CD14-positive monocyte (primary cell): ENCODE measurements around the gene CHPF. TPM values are rescaled to one million over a fixed set of nuclear protein-coding genes. Genes with fewer than 3 reads are reported as not detected.

Experiments
- DNase-seq, 3 donors: peaks; one replicate each; pipeline ENCODE4 v3.0.0-alpha.2; 2011 to 2022
- H2AFZ ChIP-seq: 2 replicates; pipeline ENCODE4 v1.6.0; 2012; ENCODE audit warnings: mild to moderate bottlenecking, low read depth, low read length, inconsistent platforms; ENCODE audit not compliant: insufficient read depth, poor library complexity, severe bottlenecking
- H3K27ac ChIP-seq, 2 donors: 1 replicate in 1 of 2; 2 replicates in 1 of 2; pipeline ENCODE4 v1.5.1; 2012 to 2013; ENCODE audit warnings: low read length in 2 of 2, control low read depth in 1 of 2, inconsistent platforms in 1 of 2, low read depth in 1 of 2, mild to moderate bottlenecking in 1 of 2
- H3K27me3 ChIP-seq, 2 donors: one replicate each; pipeline versions ENCODE4 v1.6.0 to v1.6.1; 2011 to 2013; ENCODE audit warnings: low read length in 2 of 2; ENCODE audit not compliant: control insufficient read depth in 2 of 2, insufficient read depth in 2 of 2
- H3K36me3 ChIP-seq, 2 donors: replicated peaks in 1 of 2; 1 replicate in 1 of 2; 2 replicates in 1 of 2; pipeline versions ENCODE4 v1.5.1 to v1.6.1; 2012 to 2013; ENCODE audit warnings: low read length in 2 of 2, control low read depth in 1 of 2, inconsistent platforms in 1 of 2, mild to moderate bottlenecking in 1 of 2; ENCODE audit not compliant: insufficient read depth in 2 of 2, control insufficient read depth in 1 of 2
- H3K4me1 ChIP-seq, 2 donors: 1 replicate in 1 of 2; 2 replicates in 1 of 2; pipeline versions ENCODE4 v1.5.1 to v1.6.1; 2012 to 2013; ENCODE audit warnings: low read length in 2 of 2, control low read depth in 1 of 2, inconsistent platforms in 1 of 2, mild to moderate bottlenecking in 1 of 2, moderate library complexity in 1 of 2; ENCODE audit not compliant: insufficient read depth in 2 of 2, control insufficient read depth in 1 of 2
- H3K4me2 ChIP-seq: replicated peaks from 2 replicates; pipeline ENCODE3; 2012; ENCODE audit warnings: low read length, moderate library complexity, mild to moderate bottlenecking; ENCODE audit not compliant: poor library complexity, severe bottlenecking; ENCODE audit errors: extremely low read depth
- H3K4me3 ChIP-seq, 3 experiments: fragments of 200-600 bp in 1 of 3; sonication (generic) in 1 of 3; replicated peaks in 1 of 3; 1 replicate in 2 of 3; 2 replicates in 1 of 3; pipeline ENCODE4 v1.5.1; 2011 to 2013; ENCODE audit warnings: low read length in 3 of 3, mild to moderate bottlenecking in 3 of 3, control low read depth in 2 of 3, low read depth in 2 of 3, inconsistent platforms in 1 of 3, moderate library complexity in 1 of 3
- H3K79me2 ChIP-seq: 2 replicates; pipeline ENCODE4 v1.6.0; 2012; ENCODE audit warnings: mild to moderate bottlenecking, control low read depth, inconsistent platforms, low read length, moderate library complexity; ENCODE audit not compliant: insufficient read depth
- H3K9ac ChIP-seq: 2 replicates; pipeline ENCODE4 v1.6.0; 2017; ENCODE audit warnings: low read length, mild to moderate bottlenecking; ENCODE audit not compliant: insufficient read depth, poor library complexity, severe bottlenecking
- H3K9me3 ChIP-seq, 2 donors: replicated peaks in 1 of 2; 1 replicate in 1 of 2; 2 replicates in 1 of 2; pipeline versions ENCODE4 v1.5.1 to v1.6.1; 2012 to 2013; ENCODE audit warnings: low read length in 2 of 2, control low read depth in 1 of 2; ENCODE audit not compliant: control insufficient read depth in 1 of 2, insufficient read depth in 1 of 2
- H4K20me1 ChIP-seq: 2 replicates; pipeline ENCODE4 v1.6.0; 2012; ENCODE audit warnings: mild to moderate bottlenecking, low read length, control low read depth, moderate library complexity; ENCODE audit not compliant: insufficient read depth
- H3K27ac Mint-ChIP-seq, 7 donors: one replicate each; pipeline ENCODE4 v1.8.0; 2020; ENCODE audit warnings: mild to moderate bottlenecking in 7 of 7, mixed read lengths in 7 of 7, moderate library complexity in 6 of 7, inconsistent platforms in 2 of 7
- H3K27me3 Mint-ChIP-seq, 3 donors: one replicate each; pipeline ENCODE4 v1.8.0; 2021 to 2022; ENCODE audit warnings: low read depth in 3 of 3, mild to moderate bottlenecking in 3 of 3, mixed read lengths in 3 of 3, moderate library complexity in 3 of 3, inconsistent platforms in 1 of 3
- H3K36me3 Mint-ChIP-seq, 2 donors: one replicate each; pipeline ENCODE4 v1.8.0; 2020; ENCODE audit warnings: mixed read lengths in 2 of 2, inconsistent platforms in 1 of 2, mild to moderate bottlenecking in 1 of 2
- H3K4me1 Mint-ChIP-seq: one replicate; pipeline ENCODE4 v1.8.0; 2020; ENCODE audit warnings: mild to moderate bottlenecking, mixed read lengths
- H3K4me3 Mint-ChIP-seq, 2 donors: one replicate each; pipeline ENCODE4 v1.8.0; 2020; ENCODE audit warnings: mild to moderate bottlenecking in 2 of 2, mixed read lengths in 2 of 2, moderate library complexity in 1 of 2
- H3K9me3 Mint-ChIP-seq, 7 donors: one replicate each; pipeline ENCODE4 v1.8.0; 2020 to 2022; ENCODE audit warnings: mixed read lengths in 7 of 7, mild to moderate bottlenecking in 6 of 7, moderate library complexity in 6 of 7, inconsistent platforms in 2 of 7
- WGBS: methylation state at CpG from one replicate; pipeline ENCODE4 v1.1.5; 2013; ENCODE audit warnings: missing lambda C conversion rate; ENCODE audit not compliant: insufficient coverage; 5-methylcytosine and 5-hydroxymethylcytosine counted together
- intact Hi-C, 2 donors: fragments of 100-400 bp; cut with micrococcal nuclease; formaldehyde crosslinking; loops; one replicate each; pipeline versions ENCODE4 v1.15.0 to v1.15.1; 2023
- polyA plus RNA-seq, 3 donors: library from polyadenylated mRNA; depleted of rRNA in 1 of 3; unstranded in 2 of 3; stranded (reverse) in 1 of 3; fragments of 300-500 nt in 2 of 3; fragments of >200 nt in 1 of 3; fragmentation: Illumina TruSeq in 2 of 3; gene quantifications; 1 replicate in 2 of 3; 2 replicates in 1 of 3; pipeline ENCODE4 v1.2.3, GENCODE V29; 2012 to 2021
- TF ChIP-seq, protein P1 (sequence below): fragments of 200-600 bp; IDR thresholded peaks from one replicate; pipeline ENCODE4 v1.8.0; 2022; ENCODE audit warnings: antibody characterized with exemption, mild to moderate bottlenecking

CHPF gene
- polyA plus RNA-seq, 3 donors = 0.09 to 0.32 (median 0.09) TPM

GRCh38 chr2:219567791-219568361, 24.3 kb upstream of the CHPF start:
- no peaks in the 10 kb centered on the region for H3K9me3 ChIP-seq
- no peak overlapping the region for H3K4me3 ChIP-seq
- Mint-ChIP-seq H3K27me3 (peaks cover 30 to 44% (median 43%) of the 10 kb centered on the region in 3 donors), H3K4me3 (no peak overlapping the region), H3K27ac (no peak overlapping the region), H3K4me1 (peaks cover 4% of the 10 kb centered on the region), H3K36me3 (peaks cover 0 to 7% of the 10 kb centered on the region in 2 donors), H3K9me3 (peaks cover 0 to 7% (median 0%) of the 10 kb centered on the region in 7 donors)
- TF ChIP-seq, protein P1, sequence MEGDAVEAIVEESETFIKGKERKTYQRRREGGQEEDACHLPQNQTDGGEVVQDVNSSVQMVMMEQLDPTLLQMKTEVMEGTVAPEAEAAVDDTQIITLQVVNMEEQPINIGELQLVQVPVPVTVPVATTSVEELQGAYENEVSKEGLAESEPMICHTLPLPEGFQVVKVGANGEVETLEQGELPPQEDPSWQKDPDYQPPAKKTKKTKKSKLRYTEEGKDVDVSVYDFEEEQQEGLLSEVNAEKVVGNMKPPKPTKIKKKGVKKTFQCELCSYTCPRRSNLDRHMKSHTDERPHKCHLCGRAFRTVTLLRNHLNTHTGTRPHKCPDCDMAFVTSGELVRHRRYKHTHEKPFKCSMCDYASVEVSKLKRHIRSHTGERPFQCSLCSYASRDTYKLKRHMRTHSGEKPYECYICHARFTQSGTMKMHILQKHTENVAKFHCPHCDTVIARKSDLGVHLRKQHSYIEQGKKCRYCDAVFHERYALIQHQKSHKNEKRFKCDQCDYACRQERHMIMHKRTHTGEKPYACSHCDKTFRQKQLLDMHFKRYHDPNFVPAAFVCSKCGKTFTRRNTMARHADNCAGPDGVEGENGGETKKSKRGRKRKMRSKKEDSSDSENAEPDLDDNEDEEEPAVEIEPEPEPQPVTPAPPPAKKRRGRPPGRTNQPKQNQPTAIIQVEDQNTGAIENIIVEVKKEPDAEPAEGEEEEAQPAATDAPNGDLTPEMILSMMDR = no peak
- no peaks in the 10 kb centered on the region for H3K36me3 ChIP-seq
- intact Hi-C loops = no loop called here
- peaks cover 0 to 15% of the 10 kb centered on the region in 2 donors for H3K4me1 ChIP-seq
- H2AFZ ChIP-seq = no peak overlapping the region
- H4K20me1 ChIP-seq = no peaks in the 10 kb centered on the region
- no peak for DNase-seq
- H3K9ac ChIP-seq = no peak overlapping the region
- H3K27me3 ChIP-seq = peaks cover 23 to 38% of the 10 kb centered on the region in 2 donors
- no peak overlapping the region for H3K27ac ChIP-seq
- no peaks in the 10 kb centered on the region for H3K79me2 ChIP-seq
- no peak overlapping the region for H3K4me2 ChIP-seq
- 95% methylated on average over 34 of the region's 35 CpGs for WGBS

DNA sequence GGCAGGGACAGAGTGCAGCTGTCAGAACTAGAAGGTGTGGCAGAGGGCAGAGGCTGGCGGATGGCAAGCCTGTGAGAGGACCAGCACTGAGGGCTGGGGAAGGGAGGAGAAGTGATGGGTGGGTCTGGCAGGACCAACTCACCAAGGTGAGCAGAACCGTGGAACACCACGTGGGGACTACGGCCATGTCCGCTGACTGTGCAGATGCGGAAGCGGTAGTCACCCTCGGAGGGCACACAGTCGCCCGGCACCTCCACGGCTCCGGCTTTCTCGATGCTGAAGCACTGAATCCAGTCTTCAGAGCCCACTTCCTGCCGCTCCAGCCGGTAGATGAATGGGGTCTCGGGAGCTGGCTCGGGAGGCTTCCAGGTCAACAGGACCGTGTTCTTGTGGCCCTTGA, 23.5 kb upstream of the CHPF start:
- Mint-ChIP-seq H3K36me3 (peaks cover 0 to 7% of the 10 kb centered on the region in 2 donors), H3K9me3 (peaks cover 0 to 7% (median 0%) of the 10 kb centered on the region in 7 donors), H3K27ac (no peak overlapping the region), H3K4me3 (no peak overlapping the region), H3K4me1 (peaks cover 4% of the 10 kb centered on the region), H3K27me3 (peaks cover 24 to 38% (median 37%) of the 10 kb centered on the region in 3 donors)
- Histone ChIP-seq H3K4me3 (no peak overlapping the region), H3K4me1 (peaks cover 0 to 15% of the 10 kb centered on the region in 2 donors), H3K9ac (no peak overlapping the region), H2AFZ (no peak overlapping the region), H3K4me2 (no peak overlapping the region), H3K9me3 (no peaks in the 10 kb centered on the region), H3K79me2 (no peaks in the 10 kb centered on the region), H4K20me1 (no peaks in the 10 kb centered on the region), H3K27me3 (peaks cover 20 to 30% of the 10 kb centered on the region in 2 donors), H3K27ac (no peak overlapping the region), H3K36me3 (no peaks in the 10 kb centered on the region)
- no peak for DNase-seq
- WGBS = 95% methylated on average over 15 of the region's 18 CpGs
- intact Hi-C loops = no loop called here
- TF ChIP-seq, protein P1 = no peak
